Nephron (organoid): ENCODE results near the gene LETMD1.

Experiments used
- H3K27ac Mint-ChIP-seq, 3 experiments: 2 replicates each; pipeline ENCODE4 v1.8.0; 2020; ENCODE audit warnings: mixed read lengths in 3 of 3, mild to moderate bottlenecking in 2 of 3, moderate library complexity in 1 of 3
- H3K27me3 Mint-ChIP-seq: 2 replicates; pipeline ENCODE4 v1.8.0; 2021; ENCODE audit warnings: low read depth, mild to moderate bottlenecking, moderate library complexity, mixed read lengths
- H3K36me3 Mint-ChIP-seq: 2 replicates; pipeline ENCODE4 v1.8.0; 2020; ENCODE audit warnings: low read depth, mixed read lengths
- H3K4me1 Mint-ChIP-seq: 2 replicates; pipeline ENCODE4 v1.8.0; 2020; ENCODE audit warnings: mixed read lengths
- H3K4me3 Mint-ChIP-seq, 3 experiments: 2 replicates each; pipeline ENCODE4 v1.8.0; 2020; ENCODE audit warnings: mild to moderate bottlenecking in 3 of 3, mixed read lengths in 3 of 3, moderate library complexity in 2 of 3
- H3K9me3 Mint-ChIP-seq: 2 replicates; pipeline ENCODE4 v1.8.0; 2020; ENCODE audit warnings: mixed read lengths
- TF ChIP-seq, protein P1 (sequence below), 3 experiments: fragments of 200-600 bp; sonication (generic); IDR thresholded peaks; one replicate each; pipeline ENCODE4 v1.5.0; 2021; ENCODE audit warnings: antibody characterized with exemption in 3 of 3; ENCODE audit not compliant: unreplicated experiment in 3 of 3

The LETMD1 gene

DNA sequence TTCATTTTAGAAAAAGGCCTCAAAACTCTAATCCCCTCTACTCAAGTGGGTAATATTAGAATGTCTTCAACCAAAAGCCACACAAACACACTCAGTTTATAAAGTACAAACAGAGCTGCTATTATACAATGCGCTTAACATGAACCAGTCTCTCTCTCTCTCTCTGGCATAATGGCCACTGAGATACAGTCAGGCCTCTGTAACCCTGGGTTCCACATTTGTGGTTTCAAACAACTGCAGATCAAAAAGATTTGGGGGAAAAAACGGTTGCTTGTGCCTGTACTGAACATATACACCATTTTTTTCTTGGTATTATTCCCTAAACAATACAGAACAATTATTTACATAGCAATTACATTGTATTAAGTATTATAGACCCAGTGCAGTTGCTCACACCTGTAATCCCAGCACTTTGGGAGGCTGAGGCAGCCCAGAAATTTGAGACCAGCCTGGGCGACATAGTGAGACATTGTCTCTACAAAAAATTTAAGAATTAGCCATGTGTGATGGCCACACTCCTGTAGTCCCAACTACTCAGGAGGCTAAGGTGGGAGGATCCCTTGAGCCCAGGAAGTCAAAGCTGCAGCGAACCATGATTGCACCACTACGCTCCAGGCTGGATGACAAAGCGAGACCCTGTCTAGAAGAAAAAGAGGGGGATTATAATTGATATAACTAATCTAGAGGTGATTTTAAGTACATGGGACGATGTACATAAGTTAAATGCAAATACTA lies 27.5 kb upstream of the LETMD1 start:
- H3K36me3 Mint-ChIP-seq = no peaks in the 10 kb centered on the region
- H3K27ac Mint-ChIP-seq = peak overlapping the region; percentile 31 to 61 (median 43)
- H3K4me3 Mint-ChIP-seq = no peak overlapping the region
- TF ChIP-seq, protein P1, sequence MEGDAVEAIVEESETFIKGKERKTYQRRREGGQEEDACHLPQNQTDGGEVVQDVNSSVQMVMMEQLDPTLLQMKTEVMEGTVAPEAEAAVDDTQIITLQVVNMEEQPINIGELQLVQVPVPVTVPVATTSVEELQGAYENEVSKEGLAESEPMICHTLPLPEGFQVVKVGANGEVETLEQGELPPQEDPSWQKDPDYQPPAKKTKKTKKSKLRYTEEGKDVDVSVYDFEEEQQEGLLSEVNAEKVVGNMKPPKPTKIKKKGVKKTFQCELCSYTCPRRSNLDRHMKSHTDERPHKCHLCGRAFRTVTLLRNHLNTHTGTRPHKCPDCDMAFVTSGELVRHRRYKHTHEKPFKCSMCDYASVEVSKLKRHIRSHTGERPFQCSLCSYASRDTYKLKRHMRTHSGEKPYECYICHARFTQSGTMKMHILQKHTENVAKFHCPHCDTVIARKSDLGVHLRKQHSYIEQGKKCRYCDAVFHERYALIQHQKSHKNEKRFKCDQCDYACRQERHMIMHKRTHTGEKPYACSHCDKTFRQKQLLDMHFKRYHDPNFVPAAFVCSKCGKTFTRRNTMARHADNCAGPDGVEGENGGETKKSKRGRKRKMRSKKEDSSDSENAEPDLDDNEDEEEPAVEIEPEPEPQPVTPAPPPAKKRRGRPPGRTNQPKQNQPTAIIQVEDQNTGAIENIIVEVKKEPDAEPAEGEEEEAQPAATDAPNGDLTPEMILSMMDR (IDR thresholded peaks at IDR 0.05; ENCODE audit: unreplicated experiment in 3 of 3) = no peak
- H3K4me1 Mint-ChIP-seq = peaks cover 35% of the 10 kb centered on the region
- H3K9me3 Mint-ChIP-seq = no peaks in the 10 kb centered on the region
- H3K27me3 Mint-ChIP-seq = no peaks in the 10 kb centered on the region

DNA sequence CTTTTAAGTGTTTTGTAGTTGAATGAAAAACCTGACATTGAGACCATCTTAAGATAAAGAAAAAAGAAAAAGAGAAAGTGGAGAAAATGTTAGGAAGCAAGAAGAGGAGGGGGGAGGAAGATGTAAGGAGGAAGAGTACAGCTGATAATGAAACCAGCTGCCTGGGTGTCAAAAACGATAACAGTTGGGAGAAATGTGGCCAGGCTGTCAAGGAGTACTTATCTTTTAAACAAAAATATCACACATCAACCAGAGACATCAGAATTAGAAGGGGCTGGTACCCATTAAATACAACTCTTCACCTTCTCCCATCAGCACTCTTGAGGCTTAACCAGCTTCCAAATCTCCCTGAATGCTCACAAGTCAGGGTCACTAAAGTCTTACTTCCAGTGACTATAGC lies 26.4 kb upstream of the LETMD1 start:
- Mint-ChIP-seq H3K4me3 (no peak overlapping the region), H3K4me1 (peaks cover 35% of the 10 kb centered on the region), H3K9me3 (no peaks in the 10 kb centered on the region), H3K27me3 (no peaks in the 10 kb centered on the region), H3K36me3 (no peaks in the 10 kb centered on the region), H3K27ac (peak overlapping the region; percentile 10 to 90 (median 28))
- TF ChIP-seq, protein P1 (IDR thresholded peaks at IDR 0.05; ENCODE audit: unreplicated experiment in 3 of 3) = no peak

DNA sequence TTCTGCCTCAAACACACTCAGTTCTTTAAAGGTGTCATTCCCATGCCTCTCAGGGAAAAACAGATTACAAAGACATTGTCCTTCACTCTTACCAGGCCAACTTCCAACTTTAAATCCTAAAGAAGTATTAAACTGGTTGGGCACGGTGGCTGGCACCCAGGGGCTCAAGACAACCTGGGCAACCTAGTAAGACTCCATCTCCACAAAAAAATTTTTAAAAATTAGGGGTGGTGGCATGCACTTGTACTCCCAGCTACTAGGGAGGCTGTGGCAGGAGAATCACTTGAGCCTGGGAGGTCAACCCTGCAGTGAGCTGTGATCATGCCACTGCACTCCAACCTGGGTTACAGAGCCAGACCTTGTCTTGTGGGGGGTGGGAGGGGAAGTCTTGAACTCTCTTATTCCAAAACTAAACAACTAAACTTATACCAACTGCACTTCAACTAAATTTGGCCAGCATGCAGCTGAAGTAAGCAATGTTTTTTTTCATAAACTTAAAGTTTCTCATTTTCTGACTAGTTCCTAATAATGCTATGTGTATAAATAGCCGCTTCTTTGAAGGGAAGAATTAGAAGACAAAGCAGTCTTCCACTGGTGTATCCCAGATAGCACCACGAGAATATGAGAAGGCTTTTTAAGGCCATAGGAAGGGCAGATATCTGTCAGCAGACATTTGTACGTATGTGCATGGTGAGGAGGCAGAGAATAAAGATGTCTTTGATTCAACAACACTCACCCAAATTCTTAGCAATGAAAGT lies 24.3 kb upstream of the LETMD1 start:
- Mint-ChIP-seq H3K4me1 (peaks cover 35% of the 10 kb centered on the region), H3K36me3 (no peaks in the 10 kb centered on the region), H3K27ac (peak overlapping the region; percentile 94 to 98 (median 96)), H3K4me3 (peak overlapping the region; percentile 88 to 98 (median 97)), H3K27me3 (no peaks in the 10 kb centered on the region), H3K9me3 (no peaks in the 10 kb centered on the region)
- TF ChIP-seq, protein P1 (IDR thresholded peaks at IDR 0.05; ENCODE audit: unreplicated experiment in 3 of 3) = no peak

DNA sequence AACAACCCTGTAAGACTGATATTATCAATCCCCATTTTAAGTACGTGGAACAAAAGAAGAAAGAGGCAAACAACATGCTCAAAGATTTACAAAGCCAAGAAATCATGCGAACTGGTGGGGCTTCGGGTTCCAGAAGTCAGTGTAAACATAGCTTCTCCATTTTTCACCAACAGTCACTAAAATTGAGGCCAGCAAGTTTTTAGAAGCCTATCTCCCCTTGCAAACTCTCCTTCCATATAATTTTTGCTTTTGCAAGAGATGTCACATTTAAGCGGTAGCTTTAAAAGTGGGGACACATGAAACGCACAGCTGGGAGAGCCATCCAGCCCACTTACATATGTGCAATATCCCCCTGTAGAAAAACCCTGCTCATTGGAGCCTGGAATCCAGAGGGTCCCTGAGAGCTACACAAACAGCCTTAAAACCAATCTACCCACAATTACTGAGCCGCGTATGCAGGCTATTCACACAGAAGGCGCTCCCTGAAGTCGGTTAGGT lies 22.7 kb upstream of the LETMD1 start:
- peaks cover 35% of the 10 kb centered on the region for H3K4me1 Mint-ChIP-seq
- no peaks in the 10 kb centered on the region for H3K9me3 Mint-ChIP-seq
- H3K4me3 Mint-ChIP-seq = peak overlapping the region; percentile 88 to 98 (median 97)
- no peaks in the 10 kb centered on the region for H3K27me3 Mint-ChIP-seq
- H3K27ac Mint-ChIP-seq = peak overlapping the region; percentile 94 to 98 (median 96)
- TF ChIP-seq, protein P1 (IDR thresholded peaks at IDR 0.05; ENCODE audit: unreplicated experiment in 3 of 3) = no peak
- H3K36me3 Mint-ChIP-seq = no peaks in the 10 kb centered on the region

DNA sequence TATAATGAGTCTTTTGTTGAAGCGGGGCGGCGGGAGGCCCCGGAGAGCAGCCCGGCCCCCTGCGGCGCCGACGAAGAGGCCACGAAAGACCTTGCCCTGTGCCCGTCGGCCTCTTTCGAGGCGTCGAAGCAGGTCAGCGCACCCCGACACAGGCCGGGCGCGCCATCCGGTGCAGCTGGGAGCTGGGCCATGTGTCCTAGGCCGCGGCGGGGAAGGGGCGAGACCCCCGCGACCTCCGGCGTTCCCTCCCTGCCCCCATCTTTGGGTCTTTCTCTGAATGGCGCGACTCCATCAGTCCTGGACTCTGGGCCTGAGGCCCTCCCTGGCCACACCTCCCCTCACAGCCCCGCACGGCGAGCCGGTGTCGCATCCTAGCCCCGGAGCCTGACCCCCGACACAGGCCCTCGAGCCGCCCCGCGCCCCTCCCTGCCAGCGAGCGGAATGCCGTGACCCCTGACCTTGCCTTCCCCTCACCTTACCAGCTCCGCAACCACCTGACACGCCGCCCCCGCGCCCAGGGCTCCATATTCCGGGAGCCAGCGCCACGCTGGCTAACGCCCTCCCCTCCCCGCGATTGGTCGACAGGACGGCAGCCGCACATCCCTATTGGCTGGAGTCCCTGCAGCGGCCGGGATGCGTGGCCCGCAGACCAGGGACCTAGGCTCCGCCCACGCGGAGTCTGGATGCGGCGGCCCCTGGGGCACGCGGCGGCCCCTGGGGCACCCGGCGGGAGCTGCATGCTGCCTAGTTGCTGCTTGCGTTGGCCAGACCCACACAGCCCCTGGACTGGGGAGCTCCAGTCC lies 22.1 kb upstream of the LETMD1 start, which contains the start of gene SLC11A2:
TSS of gene SLC11A2 (minus strand) at position 549 of the 803 bp plus-strand sequence. CDS start 15,656 bp downstream, outside the sequence.
- peak within 1 kb of the TSS; percentile 94 to 98 (median 96) for H3K27ac Mint-ChIP-seq
- no peaks in the 10 kb centered on the region for H3K36me3 Mint-ChIP-seq
- H3K27me3 Mint-ChIP-seq = no peaks in the 10 kb centered on the region
- H3K4me1 Mint-ChIP-seq = peaks cover 28% of the 10 kb centered on the region
- H3K9me3 Mint-ChIP-seq = no peaks in the 10 kb centered on the region
- TF ChIP-seq, protein P1 (IDR thresholded peaks at IDR 0.05; ENCODE audit: unreplicated experiment in 3 of 3) = no peak
- peak within 1 kb of the TSS; percentile 88 to 98 (median 97) for H3K4me3 Mint-ChIP-seq
